SJSA1 (cell line): ENCODE results near the gene IGLL1. TPM values are rescaled to one million over a fixed set of nuclear protein-coding genes. Genes with fewer than 3 reads are reported as not detected.
A peak's percentile ranks its signal among the peaks of the same experiment; 100 is the strongest.
"Not testable (repeated sequence)": the region's sequence is repeated elsewhere in the genome, so short reads cannot be mapped to it uniquely, and the experiment has no call there.

Experiments used
- DNase-seq, 2 experiments: peaks; one replicate each; pipeline ENCODE4 v3.0.0-alpha.2; 2015 to 2020; ENCODE audit warnings: low spot score in 2 of 2, low read depth in 1 of 2
- H3K27ac ChIP-seq: fragments of 250-450 bp; sonication (Bioruptor Pico); 2 replicates; pipeline ENCODE4 v1.5.1; 2020; ENCODE audit warnings: mild to moderate bottlenecking, moderate library complexity
- H3K27me3 ChIP-seq: fragments of 250-450 bp; sonication (Bioruptor Pico); replicated peaks from 2 replicates; pipeline ENCODE4 v1.5.1; 2020; ENCODE audit warnings: mild to moderate bottlenecking, moderate library complexity
- H3K36me3 ChIP-seq: fragments of 250-450 bp; sonication (Bioruptor Pico); 2 replicates; pipeline ENCODE4 v1.5.1; 2020; ENCODE audit warnings: mild to moderate bottlenecking
- H3K4me1 ChIP-seq: fragments of 250-450 bp; sonication (Bioruptor Pico); replicated peaks from 2 replicates; pipeline ENCODE4 v1.6.1; 2021; ENCODE audit warnings: mild to moderate bottlenecking
- H3K4me3 ChIP-seq: fragments of 250-450 bp; sonication (Bioruptor Pico); 2 replicates; pipeline ENCODE4 v1.5.1; 2020; ENCODE audit warnings: mild to moderate bottlenecking
- H3K9me3 ChIP-seq: fragments of 250-450 bp; sonication (Bioruptor Pico); replicated peaks from 2 replicates; pipeline ENCODE4 v1.5.1; 2020; ENCODE audit warnings: mild to moderate bottlenecking
- total RNA-seq: library from RNA; depleted of rRNA; stranded (reverse); fragments of >200 nt; shearing (Covaris generic); gene quantifications from 2 replicates; pipeline ENCODE4 v1.2.3, GENCODE V29; 2014

The IGLL1 gene
- total RNA-seq, 1 experiment from 2014 or later = not detected

GRCh38 chr22:23604939-23605712 is 25.0 kb upstream of the IGLL1 start:
- Histone ChIP-seq H3K9me3 (no peaks in the 10 kb centered on the region), H3K27ac (no peak overlapping the region), H3K36me3 (no peaks in the 10 kb centered on the region), H3K4me1 (no peaks in the 10 kb centered on the region), H3K4me3 (no peak overlapping the region), H3K27me3 (0 out of 2 replicates have a peak, but pooled peaks cover 3% of the 10 kb centered on the region)
- no peak for DNase-seq

- no peaks in the 10 kb centered on the region for H3K36me3 ChIP-seq
- H3K27me3 ChIP-seq = 0 out of 2 replicates have a peak, but pooled peaks cover 3% of the 10 kb centered on the region
- no peak for DNase-seq
- no peak overlapping the region for H3K4me3 ChIP-seq
- no peaks in the 10 kb centered on the region for H3K4me1 ChIP-seq
- H3K27ac ChIP-seq = no peak overlapping the region
- no peaks in the 10 kb centered on the region for H3K9me3 ChIP-seq
These were observed 23.2 kb upstream of the IGLL1 start for GRCh38 chr22:23603266-23603665.

GRCh38 chr22:23598805-23599518 is 18.9 kb upstream of the IGLL1 start:
- Histone ChIP-seq H3K9me3 (no peaks in the 10 kb centered on the region), H3K4me1 (no peaks in the 10 kb centered on the region), H3K36me3 (no peaks in the 10 kb centered on the region), H3K27me3 (no peaks in the 10 kb centered on the region), H3K27ac (no peak overlapping the region), H3K4me3 (no peak overlapping the region)
- no peak for DNase-seq

- not testable (repeated sequence) for DNase-seq, H3K4me3 ChIP-seq, H3K4me1 ChIP-seq, H3K27me3 ChIP-seq, H3K36me3 ChIP-seq, H3K9me3 ChIP-seq, H3K27ac ChIP-seq
These were observed 17.6 kb upstream of the IGLL1 start for GRCh38 chr22:23597576-23598268.

- not testable (repeated sequence) for H3K4me1 ChIP-seq, H3K36me3 ChIP-seq, H3K27me3 ChIP-seq, H3K27ac ChIP-seq, DNase-seq, H3K4me3 ChIP-seq, H3K9me3 ChIP-seq
These were observed 15.8 kb upstream of the IGLL1 start for GRCh38 chr22:23595904-23596303.

- Histone ChIP-seq H3K4me1 (no peaks in the 10 kb centered on the region), H3K27me3 (no peaks in the 10 kb centered on the region), H3K9me3 (no peaks in the 10 kb centered on the region), H3K36me3 (no peaks in the 10 kb centered on the region), H3K27ac (no peak overlapping the region), H3K4me3 (no peak overlapping the region)
- no peak for DNase-seq
These were observed 11.8 kb upstream of the IGLL1 start for GRCh38 chr22:23591846-23592245.

GRCh38 chr22:23591201-23591791 is 11.2 kb upstream of the IGLL1 start:
- no peaks in the 10 kb centered on the region for H3K4me1 ChIP-seq
- no peak overlapping the region for H3K4me3 ChIP-seq
- no peaks in the 10 kb centered on the region for H3K27me3 ChIP-seq
- no peaks in the 10 kb centered on the region for H3K36me3 ChIP-seq
- H3K27ac ChIP-seq = no peak overlapping the region
- DNase-seq = peak; percentile 47 to 66
- no peaks in the 10 kb centered on the region for H3K9me3 ChIP-seq

- no peaks in the 10 kb centered on the region for H3K36me3 ChIP-seq
- H3K27me3 ChIP-seq = peaks cover 9% of the 10 kb centered on the region
- H3K9me3 ChIP-seq = no peaks in the 10 kb centered on the region
- no peaks in the 10 kb centered on the region for H3K4me1 ChIP-seq
- H3K4me3 ChIP-seq = no peak overlapping the region
- no peak overlapping the region for H3K27ac ChIP-seq
- DNase-seq = no peak
These were observed 3.7 kb upstream of the IGLL1 start for GRCh38 chr22:23583836-23584235.

GRCh38 chr22:23583153-23583552 is 3.1 kb upstream of the IGLL1 start:
- Histone ChIP-seq H3K27me3 (peaks cover 13% of the 10 kb centered on the region), H3K36me3 (no peaks in the 10 kb centered on the region), H3K27ac (no peak overlapping the region), H3K4me3 (no peak overlapping the region), H3K9me3 (no peaks in the 10 kb centered on the region), H3K4me1 (no peaks in the 10 kb centered on the region)
- no peak for DNase-seq

GRCh38 chr22:23581260-23581650 is 1.2 kb upstream of the IGLL1 start:
- H3K36me3 ChIP-seq = no peaks in the 10 kb centered on the region
- no peak for DNase-seq
- H3K9me3 ChIP-seq = no peaks in the 10 kb centered on the region
- peaks cover 26% of the 10 kb centered on the region for H3K27me3 ChIP-seq
- no peak overlapping the region for H3K27ac ChIP-seq
- no peaks in the 10 kb centered on the region for H3K4me1 ChIP-seq
- H3K4me3 ChIP-seq = no peak overlapping the region

GRCh38 chr22:23580576-23581259 is 628 bp upstream of the IGLL1 start:
- DNase-seq = no peak
- Histone ChIP-seq H3K36me3 (no peaks in the 10 kb centered on the region), H3K27ac (no peak overlapping the region), H3K9me3 (no peaks in the 10 kb centered on the region), H3K4me1 (no peaks in the 10 kb centered on the region), H3K27me3 (peaks cover 24% of the 10 kb centered on the region), H3K4me3 (no peak overlapping the region)

- Histone ChIP-seq H3K9me3 (no peaks in the 10 kb centered on the region), H3K27me3 (peaks cover 24% of the 10 kb centered on the region)
These were observed 810 bp downstream of the IGLL1 start for GRCh38 chr22:23579280-23579679.

GRCh38 chr22:23578306-23578705 is 1.8 kb downstream of the IGLL1 start:
- Histone ChIP-seq H3K4me3 (no peak overlapping the region), H3K4me1 (no peaks in the 10 kb centered on the region), H3K9me3 (no peaks in the 10 kb centered on the region), H3K27ac (no peak overlapping the region), H3K36me3 (no peaks in the 10 kb centered on the region), H3K27me3 (peaks cover 24% of the 10 kb centered on the region)
- no peak for DNase-seq

More at GRCh38 chr22:23579280-23579679, 810 bp downstream of the IGLL1 start:
- Histone ChIP-seq H3K27ac (no peak overlapping the region), H3K4me1 (no peaks in the 10 kb centered on the region), H3K4me3 (no peak overlapping the region), H3K36me3 (no peaks in the 10 kb centered on the region)
- DNase-seq = no peak
